Glutamatergic neuron (in vitro differentiated cells): ENCODE measurements around the gene PTGR3. TPM values are rescaled to one million over a fixed set of nuclear protein-coding genes. Genes with fewer than 3 reads are reported as not detected.

Source experiments
- DNase-seq: peaks from one replicate; pipeline ENCODE4 v3.0.0; 2022
- H3K27ac Mint-ChIP-seq: one replicate; pipeline ENCODE4 v1.8.0; 2020; ENCODE audit warnings: mild to moderate bottlenecking, mixed read lengths, inconsistent platforms; ENCODE audit not compliant: unreplicated experiment
- H3K27me3 Mint-ChIP-seq: one replicate; pipeline ENCODE4 v1.8.0; 2020; ENCODE audit warnings: mild to moderate bottlenecking, moderate library complexity, mixed read lengths, inconsistent platforms; ENCODE audit not compliant: unreplicated experiment
- H3K36me3 Mint-ChIP-seq: one replicate; pipeline ENCODE4 v1.8.0; 2020; ENCODE audit warnings: mild to moderate bottlenecking, mixed read lengths, inconsistent platforms; ENCODE audit not compliant: unreplicated experiment
- H3K4me1 Mint-ChIP-seq: one replicate; pipeline ENCODE4 v1.8.0; 2020; ENCODE audit warnings: mild to moderate bottlenecking, low read depth, mixed read lengths, inconsistent platforms; ENCODE audit not compliant: unreplicated experiment
- H3K4me3 Mint-ChIP-seq: one replicate; pipeline ENCODE4 v1.8.0; 2020; ENCODE audit warnings: mild to moderate bottlenecking, mixed read lengths, inconsistent platforms; ENCODE audit not compliant: unreplicated experiment
- H3K9me3 Mint-ChIP-seq: one replicate; pipeline ENCODE4 v1.8.0; 2020; ENCODE audit warnings: mild to moderate bottlenecking, moderate library complexity, mixed read lengths, inconsistent platforms; ENCODE audit not compliant: unreplicated experiment
- total RNA-seq: library from RNA; stranded (reverse); fragmentation: NEBNext Ultra II Directional; extraction: Animal tissue kit (Norgen Biotek cat#: 25700); gene quantifications from one replicate; pipeline ENCODE4 v1.2.1, GENCODE V29; 2021; ENCODE audit not compliant: unreplicated experiment
- TF ChIP-seq, protein P1 (sequence below): fragments of 200-600 bp; sonication (generic); IDR thresholded peaks from one replicate; pipeline ENCODE4 v1.5.0; 2021; ENCODE audit not compliant: partially characterized antibody, unreplicated experiment

PTGR3 gene
- total RNA-seq, 1 donor from 2014 or later = 20.4 TPM

DNA sequence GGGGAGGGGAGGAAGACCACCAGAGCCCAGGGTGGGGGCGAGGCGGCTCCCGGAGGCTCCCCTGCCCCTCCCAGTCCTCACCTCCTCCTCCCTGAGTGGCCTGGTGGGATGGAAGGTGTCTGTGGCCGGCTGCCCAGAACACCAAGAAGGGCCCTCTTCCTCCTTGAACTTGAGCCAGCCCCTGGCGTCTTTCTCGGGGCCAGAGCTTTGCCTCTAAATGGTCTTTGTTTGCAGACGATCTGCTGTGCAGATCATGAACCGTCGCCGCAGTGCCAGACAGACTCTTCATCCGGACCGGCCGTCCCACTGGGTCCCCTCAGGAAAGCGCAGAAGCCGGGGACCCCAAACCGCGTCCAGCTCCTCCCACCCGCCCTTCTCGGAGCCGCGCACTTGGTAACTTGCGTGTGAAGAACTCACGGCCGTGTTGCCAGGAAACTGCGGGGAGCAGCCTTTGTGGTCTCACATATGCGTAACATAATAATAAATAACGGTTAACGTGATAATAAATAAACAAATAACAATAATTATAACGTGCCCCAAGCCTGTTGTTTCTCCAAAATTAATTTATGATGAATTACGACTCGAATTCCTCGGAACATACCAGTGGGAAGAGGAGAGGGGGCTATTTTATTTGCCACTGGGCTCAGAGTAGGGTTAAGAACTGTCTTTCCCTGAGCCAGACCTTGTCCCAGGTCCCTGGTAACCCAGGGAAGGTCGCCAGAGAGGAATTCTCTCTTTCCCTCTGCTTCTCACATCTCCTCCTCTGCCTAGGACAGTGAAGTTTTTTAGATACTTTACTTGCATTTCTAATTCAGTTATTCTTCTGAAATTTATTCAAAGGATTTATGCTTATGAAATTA is 41.0 kb downstream of the PTGR3 start:
- DNase-seq = no peak
- TF ChIP-seq, protein P1, sequence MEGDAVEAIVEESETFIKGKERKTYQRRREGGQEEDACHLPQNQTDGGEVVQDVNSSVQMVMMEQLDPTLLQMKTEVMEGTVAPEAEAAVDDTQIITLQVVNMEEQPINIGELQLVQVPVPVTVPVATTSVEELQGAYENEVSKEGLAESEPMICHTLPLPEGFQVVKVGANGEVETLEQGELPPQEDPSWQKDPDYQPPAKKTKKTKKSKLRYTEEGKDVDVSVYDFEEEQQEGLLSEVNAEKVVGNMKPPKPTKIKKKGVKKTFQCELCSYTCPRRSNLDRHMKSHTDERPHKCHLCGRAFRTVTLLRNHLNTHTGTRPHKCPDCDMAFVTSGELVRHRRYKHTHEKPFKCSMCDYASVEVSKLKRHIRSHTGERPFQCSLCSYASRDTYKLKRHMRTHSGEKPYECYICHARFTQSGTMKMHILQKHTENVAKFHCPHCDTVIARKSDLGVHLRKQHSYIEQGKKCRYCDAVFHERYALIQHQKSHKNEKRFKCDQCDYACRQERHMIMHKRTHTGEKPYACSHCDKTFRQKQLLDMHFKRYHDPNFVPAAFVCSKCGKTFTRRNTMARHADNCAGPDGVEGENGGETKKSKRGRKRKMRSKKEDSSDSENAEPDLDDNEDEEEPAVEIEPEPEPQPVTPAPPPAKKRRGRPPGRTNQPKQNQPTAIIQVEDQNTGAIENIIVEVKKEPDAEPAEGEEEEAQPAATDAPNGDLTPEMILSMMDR = no peak

DNA sequence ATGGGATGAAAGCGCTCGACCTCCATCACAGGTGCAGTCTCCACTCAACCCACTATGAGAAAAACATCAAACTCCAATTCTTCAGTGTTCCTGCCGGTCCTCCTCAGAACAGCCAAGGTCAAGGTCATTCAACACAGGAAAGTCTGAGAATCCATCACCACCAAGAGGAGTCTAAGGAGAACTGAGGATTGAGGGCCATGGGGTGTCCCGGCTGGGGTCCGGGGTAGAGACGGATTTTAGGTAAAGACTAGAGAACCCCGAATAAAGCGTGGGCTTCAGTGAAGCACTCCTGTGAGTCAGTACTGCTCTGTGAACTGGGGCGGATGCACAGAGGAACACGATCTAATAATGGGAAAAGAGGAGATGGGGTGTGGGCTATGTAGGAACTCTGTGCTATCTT is 41.8 kb downstream of the PTGR3 start:
- H3K4me1 Mint-ChIP-seq = no peaks in the 10 kb centered on the region
- peaks cover 3% of the 10 kb centered on the region for H3K27me3 Mint-ChIP-seq
- H3K36me3 Mint-ChIP-seq = peaks cover 2% of the 10 kb centered on the region
- H3K9me3 Mint-ChIP-seq = peaks cover 5% of the 10 kb centered on the region
- no peak for DNase-seq
- TF ChIP-seq, protein P1 = no peak
- no peak overlapping the region for H3K4me3 Mint-ChIP-seq
- no peak overlapping the region for H3K27ac Mint-ChIP-seq

More for the DNA sequence above, 41.0 kb downstream of the PTGR3 start:
- peaks cover 4% of the 10 kb centered on the region for H3K27me3 Mint-ChIP-seq
- peaks cover 4% of the 10 kb centered on the region for H3K36me3 Mint-ChIP-seq
- no peak overlapping the region for H3K27ac Mint-ChIP-seq
- H3K4me1 Mint-ChIP-seq = no peaks in the 10 kb centered on the region
- H3K4me3 Mint-ChIP-seq = no peak overlapping the region
- peaks cover 5% of the 10 kb centered on the region for H3K9me3 Mint-ChIP-seq

DNA sequence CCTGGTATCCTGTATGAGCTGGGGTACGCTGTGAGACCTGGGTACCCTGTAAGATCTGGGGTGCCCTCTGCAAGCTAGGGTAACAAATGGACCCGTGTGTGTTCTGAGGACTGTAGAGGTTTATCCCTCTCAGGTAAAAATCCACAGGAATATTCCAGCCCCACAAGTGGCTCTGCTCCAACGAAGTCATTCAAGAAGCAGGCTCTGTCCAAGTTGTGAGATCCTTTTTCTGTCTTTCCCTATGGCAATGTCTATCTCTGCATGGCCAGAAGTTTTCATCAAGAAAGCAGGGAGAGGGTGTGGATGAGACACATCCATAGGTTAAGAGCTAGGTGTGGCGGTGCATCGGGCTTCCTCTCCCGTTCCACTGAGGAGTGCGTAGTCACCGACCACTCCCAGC is 43.0 kb downstream of the PTGR3 start:
- H3K4me1 Mint-ChIP-seq = no peaks in the 10 kb centered on the region
- no peaks in the 10 kb centered on the region for H3K36me3 Mint-ChIP-seq
- H3K27me3 Mint-ChIP-seq = peaks cover 1% of the 10 kb centered on the region
- peaks cover 5% of the 10 kb centered on the region for H3K9me3 Mint-ChIP-seq
- no peak overlapping the region for H3K4me3 Mint-ChIP-seq
- H3K27ac Mint-ChIP-seq = no peak overlapping the region
- DNase-seq = no peak
- TF ChIP-seq, protein P1 = no peak

DNA sequence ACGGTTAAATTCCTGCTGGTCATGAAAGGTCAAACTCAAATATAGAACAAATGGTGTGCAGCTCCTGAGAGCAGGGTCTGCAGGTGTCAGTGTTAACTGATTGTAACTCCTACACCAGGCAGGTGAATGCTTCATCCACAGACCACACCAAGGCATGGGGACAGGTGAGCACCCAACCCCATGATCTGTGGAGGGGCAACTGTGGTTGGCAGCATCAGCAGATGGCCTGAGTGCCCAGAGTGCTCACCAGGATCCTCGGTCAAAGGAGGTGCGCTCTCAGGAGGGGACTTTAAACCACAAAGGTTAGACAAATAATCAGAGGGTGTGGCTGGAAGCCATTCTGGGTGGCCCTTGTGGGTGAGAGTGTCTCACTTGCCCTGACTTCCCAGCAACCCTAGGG is 44.5 kb downstream of the PTGR3 start:
- no peaks in the 10 kb centered on the region for H3K4me1 Mint-ChIP-seq
- no peak overlapping the region for H3K27ac Mint-ChIP-seq
- no peak overlapping the region for H3K4me3 Mint-ChIP-seq
- H3K36me3 Mint-ChIP-seq = no peaks in the 10 kb centered on the region
- TF ChIP-seq, protein P1 = no peak
- no peak for DNase-seq
- peaks cover 1% of the 10 kb centered on the region for H3K27me3 Mint-ChIP-seq
- peaks cover 5% of the 10 kb centered on the region for H3K9me3 Mint-ChIP-seq

DNA sequence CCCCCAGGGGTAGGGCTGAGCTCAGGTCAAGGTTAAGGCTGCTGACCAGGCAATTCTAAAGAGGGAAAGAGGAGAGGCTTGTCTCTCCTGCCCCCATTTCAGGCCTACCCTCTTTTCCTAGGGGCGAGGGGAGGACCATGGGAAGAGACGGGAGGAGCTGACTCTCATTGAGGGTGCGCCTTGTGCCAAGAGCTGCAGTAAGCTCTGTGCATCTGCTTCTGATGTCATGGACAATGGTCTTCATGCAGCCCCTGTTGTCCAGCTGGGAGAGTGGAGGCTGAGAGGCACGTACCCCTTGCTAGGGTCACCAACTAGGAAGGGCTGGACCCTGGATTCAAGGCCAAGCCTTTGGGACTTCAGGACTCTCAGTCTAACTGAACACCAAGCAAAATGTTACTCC is 45.2 kb downstream of the PTGR3 start:
- peaks cover 9% of the 10 kb centered on the region for H3K9me3 Mint-ChIP-seq
- DNase-seq = no peak
- H3K27ac Mint-ChIP-seq = no peak overlapping the region

More for the DNA sequence above, 45.2 kb downstream of the PTGR3 start:
- Mint-ChIP-seq H3K4me1 (no peaks in the 10 kb centered on the region), H3K4me3 (no peak overlapping the region), H3K36me3 (no peaks in the 10 kb centered on the region), H3K27me3 (peaks cover 1% of the 10 kb centered on the region)
- TF ChIP-seq, protein P1 = no peak
